ENCODE measurements around the gene WDPCP.

DNA sequence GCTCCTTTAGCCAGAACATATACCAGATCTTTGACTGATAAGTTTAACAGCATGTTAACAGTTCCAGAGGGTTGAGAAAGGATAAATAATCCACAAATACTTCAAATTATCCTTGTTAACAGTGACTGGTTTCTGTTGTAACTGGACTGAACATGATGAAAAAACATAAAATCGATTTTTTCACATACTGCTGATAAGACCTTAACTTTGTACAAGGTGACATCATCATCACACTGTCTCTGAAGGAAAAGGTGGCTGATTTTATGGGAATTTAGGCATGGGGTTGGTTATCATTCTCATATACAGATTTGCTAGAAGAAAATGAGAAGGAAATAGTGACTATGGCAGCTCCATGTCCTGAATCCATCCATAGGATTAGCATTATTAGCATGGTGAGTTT lies 501.6 kb downstream of the WDPCP start:
- TF ChIP-seq, protein P1, sequence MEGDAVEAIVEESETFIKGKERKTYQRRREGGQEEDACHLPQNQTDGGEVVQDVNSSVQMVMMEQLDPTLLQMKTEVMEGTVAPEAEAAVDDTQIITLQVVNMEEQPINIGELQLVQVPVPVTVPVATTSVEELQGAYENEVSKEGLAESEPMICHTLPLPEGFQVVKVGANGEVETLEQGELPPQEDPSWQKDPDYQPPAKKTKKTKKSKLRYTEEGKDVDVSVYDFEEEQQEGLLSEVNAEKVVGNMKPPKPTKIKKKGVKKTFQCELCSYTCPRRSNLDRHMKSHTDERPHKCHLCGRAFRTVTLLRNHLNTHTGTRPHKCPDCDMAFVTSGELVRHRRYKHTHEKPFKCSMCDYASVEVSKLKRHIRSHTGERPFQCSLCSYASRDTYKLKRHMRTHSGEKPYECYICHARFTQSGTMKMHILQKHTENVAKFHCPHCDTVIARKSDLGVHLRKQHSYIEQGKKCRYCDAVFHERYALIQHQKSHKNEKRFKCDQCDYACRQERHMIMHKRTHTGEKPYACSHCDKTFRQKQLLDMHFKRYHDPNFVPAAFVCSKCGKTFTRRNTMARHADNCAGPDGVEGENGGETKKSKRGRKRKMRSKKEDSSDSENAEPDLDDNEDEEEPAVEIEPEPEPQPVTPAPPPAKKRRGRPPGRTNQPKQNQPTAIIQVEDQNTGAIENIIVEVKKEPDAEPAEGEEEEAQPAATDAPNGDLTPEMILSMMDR (IDR thresholded peaks at IDR 0.05 in 4 of 5, conservative IDR thresholded peaks at IDR 0.05 in 1 of 5): no peak
- no peak for TF ChIP-seq POLR2A (IDR thresholded peaks at IDR 0.05)

All from gastrocnemius medialis (tissue), 4 donors.